Caki2 (cell line): ENCODE results near the gene RHOF. TPM values are rescaled to one million over a fixed set of nuclear protein-coding genes. Genes with fewer than 3 reads are reported as not detected.
"Not testable (repeated sequence)": the region's sequence is repeated elsewhere in the genome, so short reads cannot be mapped to it uniquely, and the experiment has no call there.

Source experiments
- DNase-seq: peaks from one replicate; pipeline ENCODE4 v3.0.0-alpha.2; 2015; ENCODE audit warnings: low read depth
- in situ Hi-C: cut with HindIII; loops from 2 replicates; pipeline ENCODE4 v1.10.0; 2016; ENCODE audit warnings: low sequenced_read_pairs, low pct_unique_long_range_greater_than_20kb, mixed read lengths
- total RNA-seq: library from RNA; depleted of rRNA; stranded (reverse); fragments of >200 nt; shearing (Covaris generic); gene quantifications from 2 replicates; pipeline ENCODE4 v1.2.3, GENCODE V29; 2014; ENCODE audit warnings: low replicate concordance

RHOF gene
- total RNA-seq, 1 experiment from 2014 or later = 81.4 TPM

GRCh38 chr12:121797937-121798786, 4.7 kb upstream of the RHOF start:
- in situ Hi-C loops = no loop called here
- peak; percentile 75 for DNase-seq

- peak; percentile 100 for DNase-seq
- in situ Hi-C loops = no loop called here
These were observed 3.6 kb upstream of the RHOF start for GRCh38 chr12:121796855-121797751.

- DNase-seq = peak; percentile 79
- in situ Hi-C loops = no loop called here
These were observed 1.8 kb upstream of the RHOF start for GRCh38 chr12:121795034-121795968.

- no peak for DNase-seq
- in situ Hi-C loops = no loop called here
These were observed 1.1 kb upstream of the RHOF start for GRCh38 chr12:121794534-121795033.

GRCh38 chr12:121793838-121794533, 498 bp upstream of the RHOF start:
- peak; percentile 98 for DNase-seq
- in situ Hi-C loops = no loop called here

- DNase-seq = peak; percentile 67
- in situ Hi-C loops = no loop called here
These were observed 665 bp downstream of the RHOF start for GRCh38 chr12:121792607-121793439.

- in situ Hi-C loops = no loop called here
- peak; percentile 91 for DNase-seq
These were observed 1.6 kb downstream of the RHOF start for GRCh38 chr12:121791671-121792551.

- in situ Hi-C loops, DNase-seq: not testable (repeated sequence)
These were observed 2.7 kb downstream of the RHOF start for GRCh38 chr12:121790785-121791184.

GRCh38 chr12:121789800-121790728, 3.4 kb downstream of the RHOF start:
- in situ Hi-C loops = no loop called here
- DNase-seq = peak; percentile 85

- no peak for DNase-seq
- in situ Hi-C loops = no loop called here
These were observed 4.2 kb downstream of the RHOF start for GRCh38 chr12:121789233-121789781.

GRCh38 chr12:121788176-121788818, 5.2 kb downstream of the RHOF start:
- DNase-seq = no peak
- in situ Hi-C loops = no loop called here

GRCh38 chr12:121787063-121788025, 6.1 kb downstream of the RHOF start:
- in situ Hi-C loops = no loop called here
- DNase-seq = no peak

GRCh38 chr12:121786440-121786825, 7.1 kb downstream of the RHOF start:
- in situ Hi-C loops = no loop called here
- DNase-seq = peak; percentile 95
